ENCODE measurements around the gene OR2V1.
"Not testable (repeated sequence)": the region's sequence is repeated elsewhere in the genome, so short reads cannot be mapped to it uniquely, and the experiment has no call there.

OR2V1 gene

DNA sequence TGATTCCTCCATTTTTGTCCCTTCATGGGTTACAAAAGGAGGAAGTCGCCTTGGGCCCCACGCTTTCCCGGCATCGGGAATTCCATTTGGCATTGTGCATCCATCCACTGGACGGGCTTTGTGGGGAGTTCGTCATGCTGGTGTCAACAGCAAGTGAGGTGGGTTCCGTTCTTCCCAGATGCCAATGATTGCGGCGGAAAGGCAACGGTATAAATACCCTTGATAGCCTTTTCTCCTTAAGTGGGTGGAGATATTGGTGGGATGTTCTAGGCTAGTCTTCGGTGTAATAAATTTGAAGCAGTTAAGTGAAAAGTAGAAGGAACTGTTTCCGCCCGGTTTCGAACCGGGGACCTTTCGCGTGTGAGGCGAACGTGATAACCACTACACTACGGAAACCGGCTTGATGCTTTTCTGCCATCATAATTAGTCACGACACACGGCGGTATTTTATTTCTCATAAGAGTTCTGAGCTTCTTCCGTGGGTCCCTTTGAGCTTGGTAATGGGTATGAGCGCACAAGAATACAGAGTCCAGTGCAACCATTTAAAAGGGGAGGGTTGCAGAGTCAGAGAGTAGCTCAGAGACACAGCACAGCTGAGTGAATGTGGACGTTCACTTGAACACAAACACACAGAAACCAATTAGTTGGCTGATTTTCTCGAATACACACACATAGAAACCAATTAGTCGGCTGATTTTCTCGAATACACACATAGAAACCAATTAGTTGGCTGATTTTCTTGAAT lies 28.9 kb downstream of the OR2V1 start:
- not testable (repeated sequence) for DNase-seq

- not testable (repeated sequence) for DNase-seq
These were observed 29.8 kb downstream of the OR2V1 start for GRCh38 chr5:181101030-181101641.

GRCh38 chr5:181100121-181100875 lies 30.7 kb downstream of the OR2V1 start:
- peak; percentile 62 for DNase-seq

DNA sequence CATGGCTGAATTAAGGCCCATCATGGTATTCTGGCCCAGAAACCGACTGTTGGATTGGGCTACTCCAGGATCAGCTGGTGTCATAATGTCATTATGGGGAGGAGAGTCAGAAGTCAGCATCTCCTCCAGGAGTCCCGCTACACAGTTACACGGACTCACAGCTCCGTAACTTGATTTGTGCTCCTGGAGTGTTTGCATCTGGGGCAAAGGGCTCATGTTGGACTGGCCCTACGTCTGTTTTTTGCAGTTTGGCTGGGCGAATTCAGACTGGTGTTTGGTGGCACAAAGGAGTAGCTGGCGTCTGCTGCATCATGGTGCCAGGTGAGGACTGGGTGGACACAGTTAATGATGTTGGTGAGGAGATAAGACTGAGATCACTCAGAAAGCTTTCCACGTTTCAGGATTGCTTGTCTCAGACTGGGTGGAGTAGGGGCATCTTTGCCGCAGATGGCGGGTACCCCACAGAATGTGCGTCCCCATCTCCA lies 31.3 kb downstream of the OR2V1 start:
- peak; percentile 17 for DNase-seq

GRCh38 chr5:181098762-181099601 lies 32.0 kb downstream of the OR2V1 start:
- DNase-seq, result peak; percentile 12

- DNase-seq, result not testable (repeated sequence)
These were observed 33.0 kb downstream of the OR2V1 start for GRCh38 chr5:181097759-181098491.

GRCh38 chr5:181097383-181097753 lies 33.6 kb downstream of the OR2V1 start:
- DNase-seq, result not testable (repeated sequence)

DNA sequence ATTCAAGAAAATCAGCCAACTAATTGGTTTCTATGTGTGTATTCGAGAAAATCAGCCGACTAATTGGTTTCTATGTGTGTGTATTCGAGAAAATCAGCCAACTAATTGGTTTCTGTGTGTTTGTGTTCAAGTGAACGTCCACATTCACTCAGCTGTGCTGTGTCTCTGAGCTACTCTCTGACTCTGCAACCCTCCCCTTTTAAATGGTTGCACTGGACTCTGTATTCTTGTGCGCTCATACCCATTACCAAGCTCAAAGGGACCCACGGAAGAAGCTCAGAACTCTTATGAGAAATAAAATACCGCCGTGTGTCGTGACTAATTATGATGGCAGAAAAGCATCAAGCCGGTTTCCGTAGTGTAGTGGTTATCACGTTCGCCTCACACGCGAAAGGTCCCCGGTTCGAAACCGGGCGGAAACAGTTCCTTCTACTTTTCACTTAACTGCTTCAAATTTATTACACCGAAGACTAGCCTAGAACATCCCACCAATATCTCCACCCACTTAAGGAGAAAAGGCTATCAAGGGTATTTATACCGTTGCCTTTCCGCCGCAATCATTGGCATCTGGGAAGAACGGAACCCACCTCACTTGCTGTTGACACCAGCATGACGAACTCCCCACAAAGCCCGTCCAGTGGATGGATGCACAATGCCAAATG lies 34.1 kb downstream of the OR2V1 start:
- not testable (repeated sequence) for DNase-seq

- not testable (repeated sequence) for DNase-seq
These were observed 35.8 kb downstream of the OR2V1 start for GRCh38 chr5:181095162-181095561.

GRCh38 chr5:181092428-181092827 lies 38.5 kb downstream of the OR2V1 start:
- no peak for DNase-seq

DNA sequence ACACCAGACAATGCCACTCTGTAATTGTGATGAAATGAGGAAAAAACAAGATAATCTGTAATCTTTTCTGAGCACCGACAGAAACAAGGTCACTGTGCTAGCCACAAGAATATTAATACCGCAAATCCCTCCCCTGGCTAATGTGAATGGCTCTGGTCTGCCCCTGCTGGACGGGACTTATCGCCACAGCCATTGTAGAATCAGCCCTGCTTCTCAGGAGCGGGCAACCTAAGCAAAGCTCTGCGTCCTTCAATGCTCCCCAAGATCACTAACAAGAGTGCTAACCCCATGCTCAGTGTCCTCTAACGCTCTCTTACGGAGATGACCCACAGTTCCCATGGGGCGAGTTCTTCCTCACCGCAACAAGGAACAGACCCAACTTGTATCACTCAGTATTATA lies 42.7 kb downstream of the OR2V1 start:
- no peak for DNase-seq

- no peak for DNase-seq
These were observed 43.7 kb downstream of the OR2V1 start for GRCh38 chr5:181087309-181087708.

GRCh38 chr5:181086884-181087205 lies 44.1 kb downstream of the OR2V1 start:
- no peak for DNase-seq

DNA sequence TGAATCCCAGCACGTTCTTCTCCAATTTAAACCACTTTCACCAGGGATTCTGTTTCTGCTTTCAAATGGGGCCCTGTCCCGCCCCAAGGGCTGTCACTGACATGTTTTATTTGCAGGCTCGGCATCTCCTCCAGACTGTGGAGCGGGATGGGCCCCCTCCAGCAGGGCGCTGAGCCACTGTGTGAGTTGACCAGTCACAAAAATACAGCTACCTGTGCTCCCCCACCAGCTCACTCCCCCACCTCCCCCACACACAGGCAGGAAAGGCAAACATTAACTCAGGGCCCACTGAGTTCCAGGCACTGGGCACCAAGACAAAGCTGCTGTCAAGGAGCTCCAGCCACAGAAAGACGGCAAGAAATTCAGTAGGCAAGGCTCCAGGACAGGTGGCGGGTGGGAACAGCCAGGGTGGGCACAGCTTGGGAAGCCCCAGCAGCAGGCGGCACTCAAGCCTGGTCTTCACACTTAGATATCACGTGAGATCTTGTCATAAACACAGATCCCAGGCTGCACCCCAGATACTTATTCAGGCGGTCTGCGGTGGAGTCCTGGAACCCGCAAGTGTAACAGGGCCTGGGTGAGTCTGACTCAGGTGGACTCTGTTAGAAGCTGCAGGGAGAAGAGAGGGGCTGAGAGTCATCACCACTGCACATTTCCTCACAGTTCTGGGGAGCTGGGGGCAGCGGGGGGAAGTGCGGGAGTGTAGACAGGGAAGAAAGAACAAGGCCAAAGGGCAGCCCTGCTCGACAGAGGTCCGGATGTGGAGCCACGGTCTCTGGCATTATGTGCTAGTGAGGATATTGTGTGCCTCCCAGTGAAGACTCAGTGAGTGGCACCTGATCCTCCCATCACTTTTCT lies 44.7 kb downstream of the OR2V1 start:
- DNase-seq, result no peak

DNA sequence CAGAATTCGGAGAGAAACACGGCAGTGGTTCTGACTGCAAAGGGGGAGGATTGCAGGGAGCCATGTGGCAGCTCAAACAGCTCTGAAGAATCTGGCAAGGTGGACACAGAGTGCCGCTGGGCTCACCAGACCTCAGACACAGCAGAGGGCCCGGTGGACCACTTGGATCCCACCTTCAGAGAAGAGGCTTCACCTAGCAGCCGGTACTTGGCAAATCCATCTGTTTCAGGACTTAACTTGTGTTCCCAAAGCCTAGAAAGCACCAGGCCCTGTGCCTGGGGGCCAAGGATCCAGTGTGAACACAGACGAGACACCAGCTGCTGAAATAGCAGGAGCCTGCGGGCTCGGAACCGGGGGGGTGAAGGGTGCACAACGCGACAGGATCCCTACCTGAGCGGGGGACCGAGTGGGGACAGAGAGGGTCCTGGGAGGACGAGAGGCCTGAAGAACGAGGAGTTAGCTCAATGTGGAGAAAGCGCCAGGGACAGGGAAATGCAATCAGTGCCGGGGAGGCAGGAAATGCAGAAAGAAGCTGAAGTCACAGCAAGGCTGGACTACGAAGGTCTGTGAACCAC lies 46.3 kb downstream of the OR2V1 start:
- no peak for DNase-seq

DNA sequence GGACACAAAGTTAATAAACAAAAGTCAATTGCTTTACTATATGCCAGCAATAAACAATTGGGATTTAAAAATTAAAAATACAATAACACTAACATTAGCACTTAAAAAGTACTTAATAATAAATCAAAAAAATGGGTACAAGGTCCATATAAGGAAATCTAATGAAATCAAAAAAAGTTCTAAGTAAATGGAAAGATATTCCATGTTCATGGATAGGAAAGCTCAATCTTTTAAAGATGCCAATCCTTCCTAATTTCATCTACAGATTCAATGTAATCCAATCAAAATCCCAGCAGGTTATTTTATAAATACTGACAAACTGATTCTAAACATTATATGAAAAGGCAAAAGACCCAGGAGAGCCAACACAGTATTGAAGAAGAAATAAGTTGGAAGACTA lies 49.0 kb downstream of the OR2V1 start:
- DNase-seq, result no peak

DNA sequence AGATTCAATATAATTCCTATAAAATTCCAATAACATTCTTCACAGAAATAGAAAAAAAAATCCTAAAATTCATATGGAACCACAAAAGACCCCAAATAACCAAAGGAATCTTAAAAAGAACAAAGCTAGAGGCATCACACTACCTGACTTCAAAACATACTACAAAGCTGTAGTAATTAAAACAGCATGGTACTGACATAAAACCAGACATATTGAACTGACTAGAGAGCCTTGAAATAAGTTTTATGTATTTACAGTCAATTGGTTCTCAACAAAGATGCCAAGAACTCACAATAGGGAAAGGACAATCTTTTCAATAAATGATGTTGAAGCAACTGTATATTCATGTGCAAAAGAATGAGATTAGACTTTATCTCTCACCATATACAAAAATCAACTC lies 54.0 kb downstream of the OR2V1 start:
- no peak for DNase-seq
